CD14-positive monocyte (primary cell): ENCODE measurements around the gene CDH16. TPM values are rescaled to one million over a fixed set of nuclear protein-coding genes. Genes with fewer than 3 reads are reported as not detected.

Experiments used
- DNase-seq, 3 donors: peaks; one replicate each; pipeline ENCODE4 v3.0.0-alpha.2; 2011 to 2022
- H2AFZ ChIP-seq: 2 replicates; pipeline ENCODE4 v1.6.0; 2012; ENCODE audit warnings: mild to moderate bottlenecking, low read depth, low read length, inconsistent platforms; ENCODE audit not compliant: insufficient read depth, poor library complexity, severe bottlenecking
- H3K27ac ChIP-seq, 2 donors: 1 replicate in 1 of 2; 2 replicates in 1 of 2; pipeline ENCODE4 v1.5.1; 2012 to 2013; ENCODE audit warnings: low read length in 2 of 2, control low read depth in 1 of 2, inconsistent platforms in 1 of 2, low read depth in 1 of 2, mild to moderate bottlenecking in 1 of 2
- H3K27me3 ChIP-seq, 2 donors: one replicate each; pipeline versions ENCODE4 v1.6.0 to v1.6.1; 2011 to 2013; ENCODE audit warnings: low read length in 2 of 2; ENCODE audit not compliant: control insufficient read depth in 2 of 2, insufficient read depth in 2 of 2
- H3K36me3 ChIP-seq, 2 donors: replicated peaks in 1 of 2; 1 replicate in 1 of 2; 2 replicates in 1 of 2; pipeline versions ENCODE4 v1.5.1 to v1.6.1; 2012 to 2013; ENCODE audit warnings: low read length in 2 of 2, control low read depth in 1 of 2, inconsistent platforms in 1 of 2, mild to moderate bottlenecking in 1 of 2; ENCODE audit not compliant: insufficient read depth in 2 of 2, control insufficient read depth in 1 of 2
- H3K4me1 ChIP-seq, 2 donors: 1 replicate in 1 of 2; 2 replicates in 1 of 2; pipeline versions ENCODE4 v1.5.1 to v1.6.1; 2012 to 2013; ENCODE audit warnings: low read length in 2 of 2, control low read depth in 1 of 2, inconsistent platforms in 1 of 2, mild to moderate bottlenecking in 1 of 2, moderate library complexity in 1 of 2; ENCODE audit not compliant: insufficient read depth in 2 of 2, control insufficient read depth in 1 of 2
- H3K4me2 ChIP-seq: replicated peaks from 2 replicates; pipeline ENCODE3; 2012; ENCODE audit warnings: low read length, moderate library complexity, mild to moderate bottlenecking; ENCODE audit not compliant: poor library complexity, severe bottlenecking; ENCODE audit errors: extremely low read depth
- H3K4me3 ChIP-seq, 3 experiments: fragments of 200-600 bp in 1 of 3; sonication (generic) in 1 of 3; replicated peaks in 1 of 3; 1 replicate in 2 of 3; 2 replicates in 1 of 3; pipeline ENCODE4 v1.5.1; 2011 to 2013; ENCODE audit warnings: low read length in 3 of 3, mild to moderate bottlenecking in 3 of 3, control low read depth in 2 of 3, low read depth in 2 of 3, inconsistent platforms in 1 of 3, moderate library complexity in 1 of 3
- H3K79me2 ChIP-seq: 2 replicates; pipeline ENCODE4 v1.6.0; 2012; ENCODE audit warnings: mild to moderate bottlenecking, control low read depth, inconsistent platforms, low read length, moderate library complexity; ENCODE audit not compliant: insufficient read depth
- H3K9ac ChIP-seq: 2 replicates; pipeline ENCODE4 v1.6.0; 2017; ENCODE audit warnings: low read length, mild to moderate bottlenecking; ENCODE audit not compliant: insufficient read depth, poor library complexity, severe bottlenecking
- H3K9me3 ChIP-seq, 2 donors: replicated peaks in 1 of 2; 1 replicate in 1 of 2; 2 replicates in 1 of 2; pipeline versions ENCODE4 v1.5.1 to v1.6.1; 2012 to 2013; ENCODE audit warnings: low read length in 2 of 2, control low read depth in 1 of 2; ENCODE audit not compliant: control insufficient read depth in 1 of 2, insufficient read depth in 1 of 2
- H4K20me1 ChIP-seq: 2 replicates; pipeline ENCODE4 v1.6.0; 2012; ENCODE audit warnings: mild to moderate bottlenecking, low read length, control low read depth, moderate library complexity; ENCODE audit not compliant: insufficient read depth
- H3K27ac Mint-ChIP-seq, 7 donors: one replicate each; pipeline ENCODE4 v1.8.0; 2020; ENCODE audit warnings: mild to moderate bottlenecking in 7 of 7, mixed read lengths in 7 of 7, moderate library complexity in 6 of 7, inconsistent platforms in 2 of 7
- H3K27me3 Mint-ChIP-seq, 3 donors: one replicate each; pipeline ENCODE4 v1.8.0; 2021 to 2022; ENCODE audit warnings: low read depth in 3 of 3, mild to moderate bottlenecking in 3 of 3, mixed read lengths in 3 of 3, moderate library complexity in 3 of 3, inconsistent platforms in 1 of 3
- H3K36me3 Mint-ChIP-seq, 2 donors: one replicate each; pipeline ENCODE4 v1.8.0; 2020; ENCODE audit warnings: mixed read lengths in 2 of 2, inconsistent platforms in 1 of 2, mild to moderate bottlenecking in 1 of 2
- H3K4me1 Mint-ChIP-seq: one replicate; pipeline ENCODE4 v1.8.0; 2020; ENCODE audit warnings: mild to moderate bottlenecking, mixed read lengths
- H3K4me3 Mint-ChIP-seq, 2 donors: one replicate each; pipeline ENCODE4 v1.8.0; 2020; ENCODE audit warnings: mild to moderate bottlenecking in 2 of 2, mixed read lengths in 2 of 2, moderate library complexity in 1 of 2
- H3K9me3 Mint-ChIP-seq, 7 donors: one replicate each; pipeline ENCODE4 v1.8.0; 2020 to 2022; ENCODE audit warnings: mixed read lengths in 7 of 7, mild to moderate bottlenecking in 6 of 7, moderate library complexity in 6 of 7, inconsistent platforms in 2 of 7
- WGBS: methylation state at CpG from one replicate; pipeline ENCODE4 v1.1.5; 2013; ENCODE audit warnings: missing lambda C conversion rate; ENCODE audit not compliant: insufficient coverage; 5-methylcytosine and 5-hydroxymethylcytosine counted together
- intact Hi-C, 2 donors: fragments of 100-400 bp; cut with micrococcal nuclease; formaldehyde crosslinking; loops; one replicate each; pipeline versions ENCODE4 v1.15.0 to v1.15.1; 2023
- polyA plus RNA-seq, 3 donors: library from polyadenylated mRNA; depleted of rRNA in 1 of 3; unstranded in 2 of 3; stranded (reverse) in 1 of 3; fragments of 300-500 nt in 2 of 3; fragments of >200 nt in 1 of 3; fragmentation: Illumina TruSeq in 2 of 3; gene quantifications; 1 replicate in 2 of 3; 2 replicates in 1 of 3; pipeline ENCODE4 v1.2.3, GENCODE V29; 2012 to 2021
- TF ChIP-seq, protein P1 (sequence below): fragments of 200-600 bp; IDR thresholded peaks from one replicate; pipeline ENCODE4 v1.8.0; 2022; ENCODE audit warnings: antibody characterized with exemption, mild to moderate bottlenecking

The CDH16 gene
- polyA plus RNA-seq, 3 donors: not detected

DNA sequence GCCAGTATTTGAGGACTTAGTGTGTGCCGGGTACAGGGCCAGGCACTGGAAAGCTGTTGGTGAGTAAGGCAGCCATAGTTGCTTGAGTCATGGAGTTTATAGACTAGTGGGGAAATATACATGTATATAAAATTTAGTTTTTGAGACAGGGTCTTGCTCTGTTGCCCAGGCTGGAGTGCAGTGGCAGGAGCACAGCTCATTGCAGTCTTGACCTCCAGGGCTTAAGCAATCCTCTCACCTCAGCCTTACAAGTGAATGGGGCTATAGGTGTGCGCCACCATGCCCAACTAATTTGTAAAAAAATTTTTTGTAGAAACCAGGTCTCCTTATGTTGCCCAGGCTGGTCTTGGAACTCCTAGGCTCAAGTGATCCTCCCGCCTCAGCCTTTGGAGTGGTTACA is 36.0 kb downstream of the CDH16 start:
- Mint-ChIP-seq H3K4me1 (peaks cover 20% of the 10 kb centered on the region), H3K27ac (no peak overlapping the region), H3K36me3 (peaks cover 14 to 22% of the 10 kb centered on the region in 2 donors)

DNA sequence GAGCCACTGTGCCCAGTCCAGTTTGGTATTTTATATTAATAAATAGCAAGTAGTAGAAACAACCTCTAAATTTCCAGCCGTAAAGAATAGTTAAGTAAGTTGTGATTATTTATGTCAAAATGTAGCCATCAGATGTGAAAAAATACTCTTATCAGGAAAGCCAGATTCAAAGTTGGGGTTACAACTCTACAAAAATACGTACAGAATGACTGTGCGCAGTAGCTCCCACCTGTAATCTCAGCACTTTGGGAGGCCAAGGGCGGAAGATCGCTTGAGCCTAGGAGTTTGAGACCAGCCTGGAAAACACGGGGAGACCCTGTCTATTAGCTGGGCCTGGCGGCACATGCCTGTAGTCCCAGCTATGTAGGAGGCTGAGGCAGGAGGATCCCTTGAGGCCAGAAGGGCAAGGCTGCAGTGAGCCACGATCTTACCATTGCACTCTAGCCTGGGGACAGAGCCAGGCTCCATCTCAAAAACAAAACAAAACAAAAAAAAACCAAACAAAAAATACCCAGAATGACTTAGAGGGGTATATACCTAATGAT is 36.6 kb downstream of the CDH16 start:
- TF ChIP-seq, protein P1, sequence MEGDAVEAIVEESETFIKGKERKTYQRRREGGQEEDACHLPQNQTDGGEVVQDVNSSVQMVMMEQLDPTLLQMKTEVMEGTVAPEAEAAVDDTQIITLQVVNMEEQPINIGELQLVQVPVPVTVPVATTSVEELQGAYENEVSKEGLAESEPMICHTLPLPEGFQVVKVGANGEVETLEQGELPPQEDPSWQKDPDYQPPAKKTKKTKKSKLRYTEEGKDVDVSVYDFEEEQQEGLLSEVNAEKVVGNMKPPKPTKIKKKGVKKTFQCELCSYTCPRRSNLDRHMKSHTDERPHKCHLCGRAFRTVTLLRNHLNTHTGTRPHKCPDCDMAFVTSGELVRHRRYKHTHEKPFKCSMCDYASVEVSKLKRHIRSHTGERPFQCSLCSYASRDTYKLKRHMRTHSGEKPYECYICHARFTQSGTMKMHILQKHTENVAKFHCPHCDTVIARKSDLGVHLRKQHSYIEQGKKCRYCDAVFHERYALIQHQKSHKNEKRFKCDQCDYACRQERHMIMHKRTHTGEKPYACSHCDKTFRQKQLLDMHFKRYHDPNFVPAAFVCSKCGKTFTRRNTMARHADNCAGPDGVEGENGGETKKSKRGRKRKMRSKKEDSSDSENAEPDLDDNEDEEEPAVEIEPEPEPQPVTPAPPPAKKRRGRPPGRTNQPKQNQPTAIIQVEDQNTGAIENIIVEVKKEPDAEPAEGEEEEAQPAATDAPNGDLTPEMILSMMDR: no peak
- Histone ChIP-seq H3K9ac (no peak overlapping the region), H3K79me2 (no peaks in the 10 kb centered on the region), H3K4me2 (no peak overlapping the region), H4K20me1 (no peaks in the 10 kb centered on the region), H3K27ac (no peak overlapping the region), H3K4me3 (no peak overlapping the region), H3K4me1 (peaks cover 23 to 29% of the 10 kb centered on the region in 2 donors), H2AFZ (no peak overlapping the region), H3K9me3 (no peaks in the 10 kb centered on the region), H3K27me3 (peaks cover 7 to 40% of the 10 kb centered on the region in 2 donors), H3K36me3 (peaks cover 3 to 13% of the 10 kb centered on the region in 2 donors)
- Mint-ChIP-seq H3K27me3 (peaks cover 36 to 48% (median 41%) of the 10 kb centered on the region in 3 donors), H3K36me3 (peaks cover 14 to 21% of the 10 kb centered on the region in 2 donors), H3K4me1 (peaks cover 22% of the 10 kb centered on the region), H3K27ac (no peak overlapping the region), H3K9me3 (peaks cover 0 to 8% (median 2%) of the 10 kb centered on the region in 7 donors), H3K4me3 (peak overlapping the region in 1 of 2 donors; percentile 63)
- no peak for DNase-seq
- intact Hi-C loops: no loop called here
- WGBS: 94% methylated on average over 6 of the region's 8 CpGs

More for the DNA sequence above, 36.0 kb downstream of the CDH16 start:
- H4K20me1 ChIP-seq: no peaks in the 10 kb centered on the region
- intact Hi-C loops: no loop called here
- WGBS: 100% methylated on average over 1 of the region's 3 CpGs
- H3K27ac ChIP-seq: no peak overlapping the region
- peaks cover 31 to 42% (median 37%) of the 10 kb centered on the region in 3 donors for H3K27me3 Mint-ChIP-seq
- H3K4me3 ChIP-seq: no peak overlapping the region
- no peak overlapping the region for H3K4me2 ChIP-seq
- TF ChIP-seq, protein P1: no peak
- no peak overlapping the region for H3K4me3 Mint-ChIP-seq
- peaks cover 0 to 8% (median 2%) of the 10 kb centered on the region in 7 donors for H3K9me3 Mint-ChIP-seq
- peaks cover 3 to 13% of the 10 kb centered on the region in 2 donors for H3K36me3 ChIP-seq
- no peak overlapping the region for H3K9ac ChIP-seq
- peaks cover 23 to 25% of the 10 kb centered on the region in 2 donors for H3K4me1 ChIP-seq
- no peaks in the 10 kb centered on the region for H3K79me2 ChIP-seq
- no peaks in the 10 kb centered on the region for H3K9me3 ChIP-seq
- H3K27me3 ChIP-seq: peaks cover 7 to 35% of the 10 kb centered on the region in 2 donors
- no peak overlapping the region for H2AFZ ChIP-seq
- DNase-seq: no peak
